NK-92 (cell line): Measurements from ENCODE around the gene TXLNB.
"Not testable (repeated sequence)": the region's sequence is repeated elsewhere in the genome, so short reads cannot be mapped to it uniquely, and the experiment has no call there.

Experiments used
- DNase-seq: peaks from one replicate; lab custom pipeline; 2025; ENCODE audit not compliant: unreplicated experiment; lab: John Stamatoyannopoulos, UW

TXLNB gene

DNA sequence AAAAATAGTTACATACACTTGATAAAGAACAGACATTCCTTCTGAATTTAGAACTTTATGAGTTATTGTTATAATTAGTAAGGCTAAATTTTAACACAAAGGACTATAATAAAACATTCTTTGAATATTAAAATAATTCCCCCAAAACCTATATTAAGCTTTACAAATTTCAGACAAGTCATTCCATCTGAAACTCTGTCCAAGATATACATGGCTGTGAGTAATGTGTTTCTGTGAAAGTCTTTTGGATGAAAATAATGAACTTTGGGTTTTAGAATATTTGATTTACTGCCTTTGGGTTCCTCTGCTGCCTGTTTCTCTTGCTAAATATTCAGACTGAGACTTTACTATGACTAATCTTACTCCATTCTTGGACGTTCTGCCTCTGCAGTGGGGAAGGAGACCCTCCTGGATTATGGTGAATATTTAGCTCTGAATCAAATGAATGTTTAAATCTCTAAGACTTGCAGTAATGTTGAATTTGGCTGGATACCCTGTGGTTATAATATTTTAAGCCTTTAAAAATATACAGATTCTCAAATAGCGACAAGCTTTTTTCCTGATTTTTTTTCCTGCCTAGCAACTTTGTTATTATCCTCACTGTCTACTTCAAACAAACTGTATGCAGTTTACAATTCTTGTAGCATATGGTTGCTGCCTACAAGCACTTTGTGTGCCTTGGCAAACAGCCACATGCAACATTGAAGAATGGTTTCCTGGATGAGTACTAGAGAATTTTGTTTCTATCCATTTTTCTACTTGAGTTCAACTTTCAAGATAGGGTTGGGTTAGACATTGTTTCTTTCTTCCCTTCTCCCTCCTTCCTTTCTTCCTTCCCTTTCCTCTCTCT is 51.4 kb downstream of the TXLNB start:
- DNase-seq = no peak

- no peak for DNase-seq
Measured at GRCh38 chr6:139239064-139239463, 52.7 kb downstream of the TXLNB start.

GRCh38 chr6:139236105-139236504 is 55.7 kb downstream of the TXLNB start:
- no peak for DNase-seq

GRCh38 chr6:139235661-139236060 is 56.1 kb downstream of the TXLNB start:
- DNase-seq = no peak

GRCh38 chr6:139234193-139234592 is 57.6 kb downstream of the TXLNB start:
- DNase-seq = not testable (repeated sequence)

- no peak for DNase-seq
Measured at GRCh38 chr6:139231206-139231605, 60.6 kb downstream of the TXLNB start.

- no peak for DNase-seq
Measured at GRCh38 chr6:139230391-139230840, 61.4 kb downstream of the TXLNB start.

DNA sequence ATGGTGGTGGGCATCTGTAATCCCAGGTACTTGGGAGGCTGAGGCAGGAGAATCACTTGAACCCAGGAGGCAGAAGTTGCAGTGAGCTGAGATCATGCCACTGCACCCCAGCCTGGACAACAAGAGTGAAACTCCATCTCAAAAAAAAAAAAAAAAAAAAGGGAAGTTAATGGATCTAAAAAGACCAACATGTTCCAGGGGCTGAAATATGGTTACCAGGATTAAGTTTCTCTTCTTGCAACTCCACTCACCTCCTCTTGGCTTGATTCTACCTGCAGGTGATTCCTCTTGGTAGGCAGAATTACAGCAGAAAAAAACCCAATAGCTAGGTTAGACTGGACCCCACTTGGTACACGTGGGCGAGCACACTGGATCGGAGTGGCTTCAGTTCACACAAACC is 63.4 kb downstream of the TXLNB start:
- DNase-seq = not testable (repeated sequence)

GRCh38 chr6:139219746-139220145 is 72.1 kb downstream of the TXLNB start:
- DNase-seq = no peak

DNA sequence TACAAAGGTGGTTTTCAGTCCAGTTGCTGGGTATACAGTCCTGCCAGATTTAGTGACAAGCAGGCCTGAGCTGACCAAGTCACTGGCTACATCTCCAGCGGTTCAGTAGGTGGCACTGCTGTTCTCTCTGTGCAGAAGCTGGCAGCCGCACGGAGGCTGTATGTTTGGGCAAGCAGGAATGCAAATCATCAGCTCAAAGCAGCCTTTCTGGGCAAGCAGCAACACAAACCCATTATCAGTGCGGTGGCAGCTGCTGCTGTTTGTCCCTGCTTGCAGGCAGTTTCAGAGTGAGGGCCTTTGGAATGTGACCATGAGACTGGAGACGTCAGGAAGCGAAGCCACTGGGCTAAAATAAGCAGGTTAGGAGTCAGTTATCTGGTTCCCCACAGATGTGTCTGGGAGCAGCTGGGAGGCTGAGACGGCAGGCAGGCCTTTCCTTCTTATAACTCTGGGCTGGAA is 72.5 kb downstream of the TXLNB start:
- DNase-seq = no peak

GRCh38 chr6:139212460-139212859 is 79.3 kb downstream of the TXLNB start:
- not testable (repeated sequence) for DNase-seq

- not testable (repeated sequence) for DNase-seq
Measured at GRCh38 chr6:139210766-139211165, 81.0 kb downstream of the TXLNB start.

GRCh38 chr6:139205843-139206242 is 86.0 kb downstream of the TXLNB start:
- DNase-seq = no peak

- DNase-seq = no peak
Measured at GRCh38 chr6:139204978-139205377, 86.8 kb downstream of the TXLNB start.

GRCh38 chr6:139201378-139201777 is 90.4 kb downstream of the TXLNB start:
- DNase-seq = no peak

DNA sequence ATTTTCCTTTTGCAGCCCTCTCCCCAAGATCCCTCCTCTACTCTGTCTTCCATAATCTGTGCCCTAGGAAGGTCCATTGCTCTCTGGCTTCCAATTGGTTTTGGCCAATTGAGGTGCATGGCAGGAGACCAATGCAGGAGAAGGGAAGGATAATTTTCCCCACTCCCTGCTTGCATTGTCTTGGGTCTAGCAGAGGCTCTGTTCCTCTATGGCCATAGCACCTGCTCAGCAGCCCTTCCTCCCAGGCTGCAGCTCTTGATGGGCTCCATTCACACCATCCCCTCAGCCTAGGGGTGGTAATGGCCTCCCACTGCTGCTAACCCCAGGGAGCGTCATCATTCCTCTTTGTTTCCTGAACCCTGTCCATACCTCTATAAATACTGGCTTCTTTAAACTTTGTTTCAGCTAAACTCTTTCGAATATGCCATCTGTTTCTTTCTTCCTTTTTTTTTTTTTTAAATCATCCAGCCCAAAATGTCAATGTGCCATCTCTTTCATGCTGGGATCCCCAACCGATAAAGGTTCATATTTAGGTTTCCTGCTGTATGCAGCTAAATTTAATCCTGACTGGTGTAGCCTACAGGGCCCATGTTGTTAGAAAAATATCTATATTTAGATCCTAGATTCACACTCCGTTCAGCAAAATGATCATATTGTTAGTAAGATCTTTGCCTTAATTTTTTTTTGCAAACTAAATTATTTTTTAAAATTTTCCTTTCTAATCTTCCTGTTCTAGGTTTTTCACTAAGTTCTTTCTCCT is 93.1 kb downstream of the TXLNB start:
- no peak for DNase-seq

DNA sequence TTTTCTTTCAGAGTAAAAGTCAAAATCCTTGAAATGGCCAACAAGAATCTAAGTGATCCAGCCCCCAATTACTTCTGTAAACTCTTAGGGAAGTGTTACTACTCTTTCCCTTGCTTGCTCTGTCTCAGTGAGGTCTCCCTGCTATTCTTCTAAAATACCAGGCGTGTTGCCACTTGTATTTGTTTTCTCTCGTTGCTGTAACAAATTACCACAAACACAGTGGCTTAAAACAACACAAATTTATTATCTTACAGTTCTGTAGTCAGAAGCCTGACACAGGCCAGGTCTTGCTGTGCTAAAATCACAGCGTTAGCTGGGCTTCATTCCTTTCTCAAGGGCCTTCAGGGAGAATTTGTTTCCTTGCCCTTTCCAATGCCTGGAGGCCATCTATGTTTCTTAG is 97.1 kb downstream of the TXLNB start:
- DNase-seq = no peak
